Caco-2 (cell line): Measurements from ENCODE around the gene CACNA1H. TPM values are rescaled to one million over a fixed set of nuclear protein-coding genes. Genes with fewer than 3 reads are reported as not detected.

Source experiments
- BruUV-seq: library from RNA; stranded (reverse); fragments of 400-500 nt; replicated peaks from 2 replicates; lab custom pipeline; 2021; lab: Mats Ljungman, UMichigan
- CTCF ChIA-PET: fragments of 300-600 bp; sonication (Branson Sonifier 250); formaldehyde crosslinking; loops from one replicate; lab custom pipeline; 2022; ENCODE audit warnings: antibody characterized with exemption; lab: Charles Lee
- POLR2A ChIA-PET: fragments of 300-600 bp; sonication (Branson Sonifier 250); formaldehyde crosslinking; loops from one replicate; lab custom pipeline; 2022; ENCODE audit warnings: antibody characterized with exemption; lab: Charles Lee
- DNase-seq, 2 experiments: peaks; one replicate each; pipeline versions ENCODE4 v3.0.0 to v3.0.0-alpha.2; 2020 to 2022
- H3K27me3 ChIP-seq: replicated peaks from 2 replicates; pipeline ENCODE4 v1.6.0; 2011; ENCODE audit warnings: low read length; ENCODE audit not compliant: control insufficient read depth, insufficient read depth
- H3K36me3 ChIP-seq: 2 replicates; pipeline ENCODE4 v1.5.1; 2011; ENCODE audit warnings: low read length; ENCODE audit not compliant: control insufficient read depth, insufficient read depth
- H3K4me1 ChIP-seq: fragments of 250-450 bp; sonication (Bioruptor Pico); 2 replicates; pipeline ENCODE4 v1.5.1; 2020; ENCODE audit warnings: mild to moderate bottlenecking
- H3K4me3 ChIP-seq: 2 replicates; pipeline ENCODE4 v1.5.1; 2011; ENCODE audit warnings: low read depth, mild to moderate bottlenecking, control low read depth, low read length
- H3K9me3 ChIP-seq: fragments of 250-450 bp; sonication (Bioruptor Pico); 2 replicates; pipeline ENCODE4 v1.5.1; 2020; ENCODE audit warnings: mild to moderate bottlenecking, moderate library complexity
- H3K27ac Mint-ChIP-seq: one replicate; pipeline ENCODE4 v1.8.0; 2022; ENCODE audit warnings: mixed read lengths; ENCODE audit not compliant: unreplicated experiment
- H3K27me3 Mint-ChIP-seq: one replicate; pipeline ENCODE4 v1.8.0; 2022; ENCODE audit warnings: mixed read lengths; ENCODE audit not compliant: insufficient read depth, unreplicated experiment
- H3K36me3 Mint-ChIP-seq: one replicate; pipeline ENCODE4 v1.8.0; 2022; ENCODE audit warnings: mild to moderate bottlenecking, mixed read lengths; ENCODE audit not compliant: insufficient read depth, unreplicated experiment
- H3K4me1 Mint-ChIP-seq: one replicate; pipeline ENCODE4 v1.8.0; 2022; ENCODE audit warnings: low read depth, mixed read lengths; ENCODE audit not compliant: unreplicated experiment
- H3K4me3 Mint-ChIP-seq: one replicate; pipeline ENCODE4 v1.8.0; 2022; ENCODE audit warnings: mild to moderate bottlenecking, moderate library complexity, mixed read lengths; ENCODE audit not compliant: unreplicated experiment
- H3K9me3 Mint-ChIP-seq: one replicate; pipeline ENCODE4 v1.8.0; 2022; ENCODE audit warnings: mixed read lengths; ENCODE audit not compliant: unreplicated experiment
- CTCF ChIP-seq, 2 experiments: fragments of 200-600 bp in 1 of 2; IDR thresholded peaks; 1 replicate in 1 of 2; 2 replicates in 1 of 2; pipeline versions ENCODE4 v1.5.1 to v1.8.0; 2011 to 2022; ENCODE audit warnings: antibody characterized with exemption in 1 of 2, control low read depth in 1 of 2, inconsistent platforms in 1 of 2, low read depth in 1 of 2, low read length in 1 of 2, mild to moderate bottlenecking in 1 of 2, moderate library complexity in 1 of 2; ENCODE audit not compliant: insufficient read depth in 1 of 2, severe bottlenecking in 1 of 2, unreplicated experiment in 1 of 2
- intact Hi-C: fragments of 100-400 bp; cut with micrococcal nuclease; formaldehyde crosslinking; loops from one replicate; pipeline ENCODE4 v1.10.0; 2022; ENCODE audit not compliant: unreplicated experiment
- total RNA-seq: library from RNA; stranded (reverse); gene quantifications from 2 replicates; pipeline ENCODE4 v1.2.3, GENCODE V29; 2022

Gene CACNA1H
- total RNA-seq, 1 experiment from 2014 or later, result 5.1 TPM

- no peaks in the 10 kb centered on the region for H3K4me1 Mint-ChIP-seq
- no peak overlapping the region for H3K27ac Mint-ChIP-seq
- no peak for DNase-seq
- H3K9me3 ChIP-seq, result no peaks in the 10 kb centered on the region
- H3K4me3 Mint-ChIP-seq, result no peak overlapping the region
- BruUV-seq, result no TSS peak
- H3K27me3 ChIP-seq, result no peaks in the 10 kb centered on the region
- no peaks in the 10 kb centered on the region for H3K4me1 ChIP-seq
- H3K9me3 Mint-ChIP-seq, result no peaks in the 10 kb centered on the region
- ChIA-PET CTCF (no interaction called here), POLR2A (no interaction called here)
- no peaks in the 10 kb centered on the region for H3K36me3 ChIP-seq
- intact Hi-C loops, result no loop called here
- no peak for TF ChIP-seq CTCF (IDR thresholded peaks at IDR 0.05; ENCODE audit: insufficient read depth in 1 of 2, low read depth in 1 of 2, low read length in 1 of 2, severe bottlenecking in 1 of 2, unreplicated experiment in 1 of 2)
- no peak overlapping the region for H3K4me3 ChIP-seq
- peaks cover 2% of the 10 kb centered on the region for H3K27me3 Mint-ChIP-seq
- no peaks in the 10 kb centered on the region for H3K36me3 Mint-ChIP-seq
These were observed 69.8 kb downstream of the CACNA1H start for GRCh38 chr16:1222553-1223354.

- intact Hi-C loops, result no loop called here
- Mint-ChIP-seq H3K27ac (no peak overlapping the region), H3K4me1 (no peaks in the 10 kb centered on the region), H3K9me3 (no peaks in the 10 kb centered on the region), H3K27me3 (peaks cover 2% of the 10 kb centered on the region), H3K4me3 (no peak overlapping the region), H3K36me3 (no peaks in the 10 kb centered on the region)
- H3K9me3 ChIP-seq, result no peaks in the 10 kb centered on the region
- H3K4me1 ChIP-seq, result no peaks in the 10 kb centered on the region
- H3K4me3 ChIP-seq, result no peak overlapping the region
- no peak for DNase-seq
- no peaks in the 10 kb centered on the region for H3K27me3 ChIP-seq
- TF ChIP-seq CTCF (IDR thresholded peaks at IDR 0.05; ENCODE audit: insufficient read depth in 1 of 2, low read depth in 1 of 2, low read length in 1 of 2, severe bottlenecking in 1 of 2, unreplicated experiment in 1 of 2), result no peak
- ChIA-PET CTCF (no interaction called here), POLR2A (no interaction called here)
- no TSS peak for BruUV-seq
- no peaks in the 10 kb centered on the region for H3K36me3 ChIP-seq
These were observed 70.7 kb downstream of the CACNA1H start for GRCh38 chr16:1223355-1224214.

GRCh38 chr16:1224558-1224957 lies 71.7 kb downstream of the CACNA1H start:
- H3K4me3 Mint-ChIP-seq, result no peak overlapping the region
- CTCF ChIA-PET, result interaction anchor here (0.5 kb wide), 1 partner anchor 10 kb away, joined by 3 read pairs; no protein-coding TSS in a partner anchor
- intact Hi-C loops, result no loop called here

More at GRCh38 chr16:1224558-1224957, 71.7 kb downstream of the CACNA1H start:
- POLR2A ChIA-PET, result no interaction called here
- no peaks in the 10 kb centered on the region for H3K36me3 ChIP-seq
- Mint-ChIP-seq H3K27me3 (peaks cover 2% of the 10 kb centered on the region), H3K27ac (no peak overlapping the region), H3K36me3 (no peaks in the 10 kb centered on the region), H3K4me1 (no peaks in the 10 kb centered on the region), H3K9me3 (no peaks in the 10 kb centered on the region)
- no peak overlapping the region for H3K4me3 ChIP-seq
- no peak for DNase-seq
- no TSS peak for BruUV-seq
- no peak for TF ChIP-seq CTCF (IDR thresholded peaks at IDR 0.05; ENCODE audit: insufficient read depth in 1 of 2, low read depth in 1 of 2, low read length in 1 of 2, severe bottlenecking in 1 of 2, unreplicated experiment in 1 of 2)
- no peaks in the 10 kb centered on the region for H3K27me3 ChIP-seq
- H3K9me3 ChIP-seq, result no peaks in the 10 kb centered on the region
- no peaks in the 10 kb centered on the region for H3K4me1 ChIP-seq
